Hematopoietic multipotent progenitor cell treated with erythropoietin and hydrocortisone succinate and interleukin-3 and kit ligand, for 6 days (in vitro differentiated cells): ENCODE results near the gene FAM180A.
"Not testable (repeated sequence)": the region's sequence is repeated elsewhere in the genome, so short reads cannot be mapped to it uniquely, and the experiment has no call there.

ENCODE experiments used
- DNase-seq: peaks from one replicate; pipeline ENCODE4 v3.0.0-alpha.2; 2015

Gene FAM180A

GRCh38 chr7:135712182-135712782 is 36.3 kb downstream of the FAM180A start:
- no peak for DNase-seq

GRCh38 chr7:135711139-135711469 is 37.5 kb downstream of the FAM180A start:
- no peak for DNase-seq

GRCh38 chr7:135710417-135711138 is 38.0 kb downstream of the FAM180A start:
- DNase-seq = peak; percentile 55

- DNase-seq = no peak
Observed at GRCh38 chr7:135709508-135709907, 39.1 kb downstream of the FAM180A start.

GRCh38 chr7:135708041-135708440 is 40.6 kb downstream of the FAM180A start:
- no peak for DNase-seq

- DNase-seq = no peak
Observed at GRCh38 chr7:135707570-135707966, 41.0 kb downstream of the FAM180A start.

GRCh38 chr7:135706858-135707569 is 41.6 kb downstream of the FAM180A start:
- no peak for DNase-seq

GRCh38 chr7:135706038-135706742 is 42.4 kb downstream of the FAM180A start:
- DNase-seq = no peak

GRCh38 chr7:135704698-135705097 is 43.9 kb downstream of the FAM180A start:
- DNase-seq = no peak

- DNase-seq = peak; percentile 47
Observed at GRCh38 chr7:135704074-135704473, 44.5 kb downstream of the FAM180A start.

- no peak for DNase-seq
Observed at GRCh38 chr7:135697276-135698049, 51.1 kb downstream of the FAM180A start.

- DNase-seq = no peak
Observed at GRCh38 chr7:135693558-135693957, 55.1 kb downstream of the FAM180A start.

GRCh38 chr7:135692606-135693005 is 56.0 kb downstream of the FAM180A start:
- not testable (repeated sequence) for DNase-seq

GRCh38 chr7:135692055-135692454 is 56.6 kb downstream of the FAM180A start:
- no peak for DNase-seq

GRCh38 chr7:135690566-135690965 is 58.0 kb downstream of the FAM180A start:
- DNase-seq = no peak

GRCh38 chr7:135687466-135687865 is 61.1 kb downstream of the FAM180A start:
- no peak for DNase-seq

GRCh38 chr7:135685306-135686084 is 63.1 kb downstream of the FAM180A start:
- no peak for DNase-seq

GRCh38 chr7:135684699-135685098 is 63.9 kb downstream of the FAM180A start:
- DNase-seq = no peak

- DNase-seq = no peak
Observed at GRCh38 chr7:135684136-135684535, 64.5 kb downstream of the FAM180A start.

- DNase-seq = no peak
Observed at GRCh38 chr7:135683609-135684008, 65.0 kb downstream of the FAM180A start.

GRCh38 chr7:135682191-135682590 is 66.4 kb downstream of the FAM180A start:
- DNase-seq = no peak

- peak; percentile 46 for DNase-seq
Observed at GRCh38 chr7:135681762-135682161, 66.9 kb downstream of the FAM180A start.
